ENCODE data around the gene PHC3. TPM values are rescaled to one million over a fixed set of nuclear protein-coding genes. Genes with fewer than 3 reads are reported as not detected.

The PHC3 gene
- total and polyA plus RNA-seq, 2 experiments from 2014 or later, result 36.6 to 39.8 TPM

DNA sequence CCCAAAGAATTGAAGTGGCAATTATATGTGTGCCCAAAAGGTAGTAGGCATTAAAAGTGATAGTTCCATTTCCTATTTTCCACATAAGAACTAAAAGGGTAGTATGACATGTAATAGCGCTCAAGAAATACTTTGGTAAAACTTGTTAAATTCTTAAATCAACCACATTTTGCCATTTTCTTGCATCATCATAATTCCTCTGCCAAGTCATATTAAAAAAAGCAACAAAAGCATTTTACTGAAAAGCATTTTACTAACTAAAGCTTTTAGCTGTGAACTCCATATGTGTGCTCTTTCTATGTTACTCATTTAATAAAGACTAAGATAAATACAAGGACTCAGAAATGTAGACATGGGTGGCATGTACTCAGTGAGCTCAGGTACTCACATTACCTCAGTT, 73.6 kb downstream of the PHC3 start:
- TF ChIP-seq, protein P1, sequence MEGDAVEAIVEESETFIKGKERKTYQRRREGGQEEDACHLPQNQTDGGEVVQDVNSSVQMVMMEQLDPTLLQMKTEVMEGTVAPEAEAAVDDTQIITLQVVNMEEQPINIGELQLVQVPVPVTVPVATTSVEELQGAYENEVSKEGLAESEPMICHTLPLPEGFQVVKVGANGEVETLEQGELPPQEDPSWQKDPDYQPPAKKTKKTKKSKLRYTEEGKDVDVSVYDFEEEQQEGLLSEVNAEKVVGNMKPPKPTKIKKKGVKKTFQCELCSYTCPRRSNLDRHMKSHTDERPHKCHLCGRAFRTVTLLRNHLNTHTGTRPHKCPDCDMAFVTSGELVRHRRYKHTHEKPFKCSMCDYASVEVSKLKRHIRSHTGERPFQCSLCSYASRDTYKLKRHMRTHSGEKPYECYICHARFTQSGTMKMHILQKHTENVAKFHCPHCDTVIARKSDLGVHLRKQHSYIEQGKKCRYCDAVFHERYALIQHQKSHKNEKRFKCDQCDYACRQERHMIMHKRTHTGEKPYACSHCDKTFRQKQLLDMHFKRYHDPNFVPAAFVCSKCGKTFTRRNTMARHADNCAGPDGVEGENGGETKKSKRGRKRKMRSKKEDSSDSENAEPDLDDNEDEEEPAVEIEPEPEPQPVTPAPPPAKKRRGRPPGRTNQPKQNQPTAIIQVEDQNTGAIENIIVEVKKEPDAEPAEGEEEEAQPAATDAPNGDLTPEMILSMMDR (IDR thresholded peaks at IDR 0.05; ENCODE audit: poor library complexity), result no peak
- TF ChIP-seq EZH2 (IDR thresholded peaks at IDR 0.05; ENCODE audit: borderline replicate concordance) (no peak), EZH2phosphoT487 (IDR thresholded peaks at IDR 0.05; ENCODE audit: low read depth, severe bottlenecking, unreplicated experiment) (no peak)
- no peaks in the 10 kb centered on the region for H3K36me3 ChIP-seq (replicated peaks; ENCODE audit: insufficient read depth, low read depth)
- 100% methylated on average over 1 of the region's 1 CpG for WGBS (ENCODE audit: low lambda C conversion rate, missing lambda C conversion rate)
- no peak overlapping the region for H3K4me3 ChIP-seq
- no peaks in the 10 kb centered on the region for H3K4me1 ChIP-seq (ENCODE audit: insufficient read depth)
- no peaks in the 10 kb centered on the region for H3K9me2 ChIP-seq (replicated peaks; ENCODE audit: insufficient read depth)
- no peaks in the 10 kb centered on the region for H3K27me3 ChIP-seq
- no peak for DNase-seq (ENCODE audit: low spot score)
- no peaks in the 10 kb centered on the region for H3K79me2 ChIP-seq
- no peaks in the 10 kb centered on the region for H3K9me3 ChIP-seq (ENCODE audit: low read depth)
- H3K4me2 ChIP-seq, result no peak overlapping the region
- H4K20me1 ChIP-seq (ENCODE audit: insufficient read depth, poor library complexity, severe bottlenecking), result no peaks in the 10 kb centered on the region
- no peak overlapping the region for H3K27ac ChIP-seq
- no peak overlapping the region for H2AFZ ChIP-seq

DNA sequence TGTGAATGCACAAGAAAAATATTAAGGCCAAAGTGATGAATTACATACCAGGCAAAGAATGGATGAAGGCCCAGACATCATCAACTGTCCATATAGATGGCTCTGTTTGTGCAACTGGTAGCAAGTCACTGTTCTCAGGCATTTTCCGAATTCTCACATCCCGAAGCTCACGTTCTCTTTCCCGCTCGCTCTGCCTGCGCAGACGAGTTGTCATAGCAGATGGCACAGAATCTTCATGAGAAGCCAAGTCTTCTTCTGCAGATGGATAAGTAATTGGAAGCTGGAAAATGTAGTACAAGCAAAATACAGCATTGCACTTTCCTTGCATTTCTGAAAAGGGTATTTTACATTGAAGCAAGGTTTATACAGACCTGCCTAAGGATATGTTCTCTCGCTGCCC, 79.1 kb downstream of the PHC3 start:
- Histone ChIP-seq H4K20me1 (ENCODE audit: insufficient read depth, poor library complexity, severe bottlenecking) (no peaks in the 10 kb centered on the region), H3K9me3 (ENCODE audit: low read depth) (no peaks in the 10 kb centered on the region), H3K4me1 (ENCODE audit: insufficient read depth) (no peaks in the 10 kb centered on the region), H3K79me2 (no peaks in the 10 kb centered on the region), H3K9me2 (replicated peaks; ENCODE audit: insufficient read depth) (no peaks in the 10 kb centered on the region), H3K4me3 (no peak overlapping the region), H3K4me2 (no peak overlapping the region), H3K27ac (no peak overlapping the region), H3K27me3 (no peaks in the 10 kb centered on the region), H3K36me3 (replicated peaks; ENCODE audit: insufficient read depth, low read depth) (no peaks in the 10 kb centered on the region), H2AFZ (no peak overlapping the region)
- no peak for DNase-seq (ENCODE audit: low spot score)
- TF ChIP-seq EZH2 (IDR thresholded peaks at IDR 0.05; ENCODE audit: borderline replicate concordance) (no peak), EZH2phosphoT487 (IDR thresholded peaks at IDR 0.05; ENCODE audit: low read depth, severe bottlenecking, unreplicated experiment) (no peak)
- TF ChIP-seq, protein P1 (IDR thresholded peaks at IDR 0.05; ENCODE audit: poor library complexity), result no peak
- 97% methylated on average over 8 of the region's 8 CpGs for WGBS (ENCODE audit: low lambda C conversion rate, missing lambda C conversion rate)

GRCh38 chr3:170100944-170101343, 80.6 kb downstream of the PHC3 start:
- Histone ChIP-seq H3K9me3 (ENCODE audit: low read depth) (no peaks in the 10 kb centered on the region), H3K4me1 (ENCODE audit: insufficient read depth) (no peaks in the 10 kb centered on the region), H4K20me1 (ENCODE audit: insufficient read depth, poor library complexity, severe bottlenecking) (no peaks in the 10 kb centered on the region), H2AFZ (no peak overlapping the region), H3K27me3 (no peaks in the 10 kb centered on the region), H3K79me2 (no peaks in the 10 kb centered on the region), H3K4me3 (no peak overlapping the region), H3K27ac (no peak overlapping the region), H3K36me3 (replicated peaks; ENCODE audit: insufficient read depth, low read depth) (no peaks in the 10 kb centered on the region), H3K4me2 (no peak overlapping the region), H3K9me2 (replicated peaks; ENCODE audit: insufficient read depth) (no peaks in the 10 kb centered on the region)
- DNase-seq (ENCODE audit: low spot score), result no peak
- 97% methylated on average over 1 of the region's 1 CpG for WGBS (ENCODE audit: low lambda C conversion rate, missing lambda C conversion rate)
- TF ChIP-seq, protein P1 (IDR thresholded peaks at IDR 0.05; ENCODE audit: poor library complexity), result no peak
- TF ChIP-seq EZH2phosphoT487 (IDR thresholded peaks at IDR 0.05; ENCODE audit: low read depth, severe bottlenecking, unreplicated experiment) (no peak), EZH2 (IDR thresholded peaks at IDR 0.05; ENCODE audit: borderline replicate concordance) (no peak)

GRCh38 chr3:170098753-170099152, 82.8 kb downstream of the PHC3 start:
- no peak overlapping the region for H3K4me3 ChIP-seq
- H3K4me2 ChIP-seq, result no peak overlapping the region
- no peaks in the 10 kb centered on the region for H3K4me1 ChIP-seq (ENCODE audit: insufficient read depth)
- H3K27ac ChIP-seq, result no peak overlapping the region
- H3K27me3 ChIP-seq, result no peaks in the 10 kb centered on the region
- TF ChIP-seq EZH2phosphoT487 (IDR thresholded peaks at IDR 0.05; ENCODE audit: low read depth, severe bottlenecking, unreplicated experiment), result no peak
- TF ChIP-seq EZH2 (IDR thresholded peaks at IDR 0.05; ENCODE audit: borderline replicate concordance), result no peak
- TF ChIP-seq, protein P1 (IDR thresholded peaks at IDR 0.05; ENCODE audit: poor library complexity), result no peak
- H2AFZ ChIP-seq, result no peak overlapping the region
- H3K9me3 ChIP-seq (ENCODE audit: low read depth), result no peaks in the 10 kb centered on the region
- 88% methylated on average over 1 of the region's 1 CpG for WGBS (ENCODE audit: low lambda C conversion rate, missing lambda C conversion rate)
- no peaks in the 10 kb centered on the region for H4K20me1 ChIP-seq (ENCODE audit: insufficient read depth, poor library complexity, severe bottlenecking)
- DNase-seq (ENCODE audit: low spot score), result no peak
- no peaks in the 10 kb centered on the region for H3K79me2 ChIP-seq
- no peaks in the 10 kb centered on the region for H3K9me2 ChIP-seq (replicated peaks; ENCODE audit: insufficient read depth)
- no peaks in the 10 kb centered on the region for H3K36me3 ChIP-seq (replicated peaks; ENCODE audit: insufficient read depth, low read depth)

Data from hepatocyte (in vitro differentiated cells).